Panc1 (cell line): ENCODE data around the gene KIAA2012. TPM values are rescaled to one million over a fixed set of nuclear protein-coding genes. Genes with fewer than 3 reads are reported as not detected.

Experiments used
- total RNA-seq: library from RNA; stranded (reverse); gene quantifications from one replicate; pipeline ENCODE4 v1.2.1, GENCODE V29; 2021; ENCODE audit not compliant: unreplicated experiment

The KIAA2012 gene
- total RNA-seq, 1 experiment from 2014 or later, result not detected

Other genes starting within 250 kb of the KIAA2012 start
- gene FZD7, start 39.4 kb upstream of the KIAA2012 start, total RNA-seq, result 38.1 TPM
- 137 TPM for gene SUMO1, start 165.3 kb downstream of the KIAA2012 start, total RNA-seq
- 119 TPM for gene NOP58, start 192.5 kb downstream of the KIAA2012 start, total RNA-seq